ENCODE data around the gene CDK9.
"Not testable (repeated sequence)": the region's sequence is repeated elsewhere in the genome, so short reads cannot be mapped to it uniquely, and the experiment has no call there.

GRCh38 chr9:127780909-127781308 is 4.9 kb upstream of the CDK9 start:
- TF ChIP-seq, protein P1, sequence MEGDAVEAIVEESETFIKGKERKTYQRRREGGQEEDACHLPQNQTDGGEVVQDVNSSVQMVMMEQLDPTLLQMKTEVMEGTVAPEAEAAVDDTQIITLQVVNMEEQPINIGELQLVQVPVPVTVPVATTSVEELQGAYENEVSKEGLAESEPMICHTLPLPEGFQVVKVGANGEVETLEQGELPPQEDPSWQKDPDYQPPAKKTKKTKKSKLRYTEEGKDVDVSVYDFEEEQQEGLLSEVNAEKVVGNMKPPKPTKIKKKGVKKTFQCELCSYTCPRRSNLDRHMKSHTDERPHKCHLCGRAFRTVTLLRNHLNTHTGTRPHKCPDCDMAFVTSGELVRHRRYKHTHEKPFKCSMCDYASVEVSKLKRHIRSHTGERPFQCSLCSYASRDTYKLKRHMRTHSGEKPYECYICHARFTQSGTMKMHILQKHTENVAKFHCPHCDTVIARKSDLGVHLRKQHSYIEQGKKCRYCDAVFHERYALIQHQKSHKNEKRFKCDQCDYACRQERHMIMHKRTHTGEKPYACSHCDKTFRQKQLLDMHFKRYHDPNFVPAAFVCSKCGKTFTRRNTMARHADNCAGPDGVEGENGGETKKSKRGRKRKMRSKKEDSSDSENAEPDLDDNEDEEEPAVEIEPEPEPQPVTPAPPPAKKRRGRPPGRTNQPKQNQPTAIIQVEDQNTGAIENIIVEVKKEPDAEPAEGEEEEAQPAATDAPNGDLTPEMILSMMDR (conservative IDR thresholded peaks at IDR 0.05; ENCODE audit: low read length) = not testable (repeated sequence)
- TF ChIP-seq EZH2phosphoT487 (IDR thresholded peaks at IDR 0.05; ENCODE audit: borderline replicate concordance, low read depth, low read length) = not testable (repeated sequence)
